ENCODE measurements around the gene PTPRJ.

DNA sequence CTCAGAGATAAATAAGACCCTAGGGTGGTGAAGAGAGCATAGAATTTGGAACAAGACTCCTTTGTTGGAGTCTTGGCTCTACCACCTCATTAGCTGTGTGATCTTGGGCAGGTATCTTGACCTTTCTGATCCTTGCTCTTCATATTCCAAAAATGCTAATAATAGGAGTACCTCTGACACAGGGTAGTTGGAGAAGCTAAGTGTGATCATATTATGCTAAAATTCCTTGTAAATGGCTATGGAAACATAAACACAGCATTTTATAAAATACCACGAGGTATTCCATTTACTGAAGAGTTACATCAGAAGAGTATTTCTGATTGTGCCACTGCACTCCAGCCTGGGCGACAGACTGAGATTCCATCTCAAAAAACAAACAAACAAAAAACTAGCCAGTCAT lies 9.4 kb downstream of the PTPRJ start:
- TF ChIP-seq CTCF (IDR thresholded peaks at IDR 0.05; ENCODE audit: low read depth, low read length, missing input control) (no peak), RXRA (IDR thresholded peaks at IDR 0.05) (no peak), JUND (IDR thresholded peaks at IDR 0.05) (no peak), EGR1 (IDR thresholded peaks at IDR 0.05; ENCODE audit: low read depth in 2 of 2) (no peak), HNF4G (IDR thresholded peaks at IDR 0.05) (no peak)

Data from liver (tissue), 3 donors.